Measurements from ENCODE around the gene CYB5R4. TPM values are rescaled to one million over a fixed set of nuclear protein-coding genes. Genes with fewer than 3 reads are reported as not detected.
A peak's percentile ranks its signal among the peaks of the same experiment; 100 is the strongest.

Gene CYB5R4
- total RNA-seq, 1 experiment from 2014 or later: 24.8 TPM

GRCh38 chr6:83958241-83958685 lies 98.8 kb downstream of the CYB5R4 start:
- in situ Hi-C loops (cut with HindIII; ENCODE audit: low pct_unique_long_range_greater_than_20kb, low sequenced_read_pairs): no loop called here
- no peak for DNase-seq (ENCODE audit: low read depth)

DNA sequence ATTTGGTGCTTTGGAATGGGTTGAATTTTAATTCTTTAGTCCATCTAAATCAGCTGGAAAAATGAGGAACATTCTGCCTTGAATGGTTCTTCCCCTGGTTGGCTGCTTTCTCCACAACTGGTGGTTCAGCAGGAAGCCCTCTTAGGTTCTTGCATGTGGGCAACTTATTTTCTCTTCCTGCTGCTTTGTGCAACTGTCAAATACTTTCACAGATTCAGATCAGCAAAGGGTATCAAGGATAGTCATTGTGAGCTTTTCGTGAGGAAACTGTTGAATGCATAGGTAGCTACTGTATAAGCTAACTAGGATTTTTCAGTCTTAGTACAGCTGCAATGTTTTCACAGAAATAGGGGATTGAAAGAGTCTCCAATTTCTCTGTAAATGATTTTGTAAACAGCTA lies 101.2 kb downstream of the CYB5R4 start:
- in situ Hi-C loops (cut with HindIII; ENCODE audit: low pct_unique_long_range_greater_than_20kb, low sequenced_read_pairs): no loop called here
- no peak for DNase-seq (ENCODE audit: low read depth)

GRCh38 chr6:83962582-83962981 lies 103.1 kb downstream of the CYB5R4 start:
- in situ Hi-C loops (cut with HindIII; ENCODE audit: low pct_unique_long_range_greater_than_20kb, low sequenced_read_pairs): no loop called here

GRCh38 chr6:83966539-83966938 lies 107.0 kb downstream of the CYB5R4 start:
- no peak for DNase-seq (ENCODE audit: low read depth)
- in situ Hi-C loops (cut with HindIII; ENCODE audit: low pct_unique_long_range_greater_than_20kb, low sequenced_read_pairs): no loop called here

More at GRCh38 chr6:83962582-83962981, 103.1 kb downstream of the CYB5R4 start:
- DNase-seq (ENCODE audit: low read depth): no peak

DNA sequence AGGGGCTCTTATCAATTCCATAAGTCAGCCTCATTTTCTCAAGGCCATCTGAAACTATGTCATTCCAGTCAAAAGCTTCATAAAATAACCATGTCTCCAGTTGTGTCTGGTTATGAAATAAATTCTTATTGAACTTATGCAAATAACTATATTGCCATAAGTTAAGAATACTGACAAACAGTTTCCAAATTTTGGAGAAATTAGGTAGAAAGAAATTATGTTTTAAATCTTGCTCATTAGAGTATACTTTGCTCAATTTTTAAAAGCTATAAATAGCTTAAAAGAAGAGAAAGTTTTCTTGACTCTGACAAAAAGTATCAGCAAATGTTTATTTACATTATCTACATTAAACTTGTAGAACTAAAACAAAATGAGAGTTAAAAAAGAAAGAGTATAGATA lies 111.1 kb downstream of the CYB5R4 start:
- in situ Hi-C loops (cut with HindIII; ENCODE audit: low pct_unique_long_range_greater_than_20kb, low sequenced_read_pairs): no loop called here
- DNase-seq (ENCODE audit: low read depth): no peak

- in situ Hi-C loops (cut with HindIII; ENCODE audit: low pct_unique_long_range_greater_than_20kb, low sequenced_read_pairs): no loop called here
- no peak for DNase-seq (ENCODE audit: low read depth)
Observed at GRCh38 chr6:83974409-83975050, 115.0 kb downstream of the CYB5R4 start.

DNA sequence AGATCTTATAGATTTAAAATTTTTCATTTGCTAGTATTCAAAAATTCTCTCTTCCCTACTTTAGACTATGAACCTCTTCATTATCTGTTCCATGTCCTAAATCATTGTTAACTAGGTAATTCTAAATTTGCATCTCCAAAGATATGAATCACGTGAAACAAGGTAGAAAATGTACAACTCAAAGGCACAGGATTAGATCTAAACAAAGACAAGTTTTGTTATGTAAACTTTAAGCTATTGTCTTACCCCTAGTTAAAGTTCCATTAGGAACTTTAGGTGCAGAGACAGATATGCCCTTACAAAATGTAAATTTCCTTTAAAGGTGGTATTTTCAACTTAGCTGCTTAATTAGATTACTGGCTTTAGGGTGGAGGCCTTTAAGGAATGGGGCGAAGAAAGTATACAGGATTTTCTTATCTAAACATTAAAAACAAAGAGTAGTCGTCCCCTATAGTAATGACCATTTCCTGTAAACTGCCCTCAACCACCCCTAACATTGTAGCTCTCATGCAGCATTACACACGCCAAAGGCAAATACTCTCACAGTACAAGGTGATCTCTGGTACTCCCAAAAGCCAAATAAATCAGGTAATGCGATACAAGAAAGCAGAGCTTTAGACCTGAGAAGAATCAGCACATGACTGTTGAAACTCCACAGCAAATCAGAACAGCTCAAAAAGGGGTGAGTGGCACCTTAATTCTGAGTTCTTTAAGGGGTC lies 116.7 kb downstream of the CYB5R4 start:
- in situ Hi-C loops (cut with HindIII; ENCODE audit: low pct_unique_long_range_greater_than_20kb, low sequenced_read_pairs): no loop called here

GRCh38 chr6:83976871-83977270 lies 117.4 kb downstream of the CYB5R4 start:
- no peak for DNase-seq (ENCODE audit: low read depth)
- in situ Hi-C loops (cut with HindIII; ENCODE audit: low pct_unique_long_range_greater_than_20kb, low sequenced_read_pairs): no loop called here

More for the DNA sequence above, 116.7 kb downstream of the CYB5R4 start:
- no peak for DNase-seq (ENCODE audit: low read depth)

- peak; percentile 15 for DNase-seq (ENCODE audit: low read depth)
- in situ Hi-C loops (cut with HindIII; ENCODE audit: low pct_unique_long_range_greater_than_20kb, low sequenced_read_pairs): no loop called here
Observed at GRCh38 chr6:83978324-83978734, 118.8 kb downstream of the CYB5R4 start.

DNA sequence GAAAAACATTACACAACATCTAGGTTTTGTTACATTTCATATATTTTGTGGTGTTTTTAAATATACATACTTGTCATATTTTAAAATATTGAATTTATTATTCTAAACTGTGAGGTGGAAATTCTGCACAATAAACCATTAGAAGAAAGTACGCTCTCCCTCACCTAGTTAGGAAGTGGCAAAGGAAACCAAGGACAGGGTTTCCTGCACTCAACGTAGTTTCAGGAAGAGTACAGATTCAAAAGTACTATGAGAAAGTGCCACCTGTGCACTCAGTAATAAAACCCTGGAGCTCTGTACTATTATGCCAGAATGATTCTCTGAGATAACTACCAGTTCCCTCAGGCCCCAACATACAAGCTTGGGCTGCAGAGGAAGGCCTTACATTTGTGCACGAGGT lies 119.5 kb downstream of the CYB5R4 start:
- in situ Hi-C loops (cut with HindIII; ENCODE audit: low pct_unique_long_range_greater_than_20kb, low sequenced_read_pairs): no loop called here

DNA sequence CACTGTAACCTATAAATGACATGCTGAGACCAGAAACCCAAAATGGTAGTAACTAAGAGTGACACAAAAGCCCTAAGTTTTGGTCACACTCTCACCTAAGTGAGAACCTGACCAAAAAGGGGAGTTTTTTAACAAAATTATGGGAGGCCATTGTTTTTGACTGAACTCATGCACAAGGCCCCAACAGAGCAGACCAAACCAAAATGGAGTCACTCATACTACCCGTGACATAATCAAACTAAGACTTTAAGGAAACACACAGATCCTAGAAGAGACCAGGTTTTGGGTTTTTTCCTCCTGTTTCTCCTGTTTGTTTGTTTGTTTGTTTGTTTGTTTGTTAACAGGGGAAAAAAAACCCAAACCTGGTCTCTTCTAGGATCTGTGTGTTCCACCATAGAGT lies 124.9 kb downstream of the CYB5R4 start:
- in situ Hi-C loops (cut with HindIII; ENCODE audit: low pct_unique_long_range_greater_than_20kb, low sequenced_read_pairs): no loop called here
- no peak for DNase-seq (ENCODE audit: low read depth)

More for the DNA sequence above, 119.5 kb downstream of the CYB5R4 start:
- DNase-seq (ENCODE audit: low read depth): no peak

DNA sequence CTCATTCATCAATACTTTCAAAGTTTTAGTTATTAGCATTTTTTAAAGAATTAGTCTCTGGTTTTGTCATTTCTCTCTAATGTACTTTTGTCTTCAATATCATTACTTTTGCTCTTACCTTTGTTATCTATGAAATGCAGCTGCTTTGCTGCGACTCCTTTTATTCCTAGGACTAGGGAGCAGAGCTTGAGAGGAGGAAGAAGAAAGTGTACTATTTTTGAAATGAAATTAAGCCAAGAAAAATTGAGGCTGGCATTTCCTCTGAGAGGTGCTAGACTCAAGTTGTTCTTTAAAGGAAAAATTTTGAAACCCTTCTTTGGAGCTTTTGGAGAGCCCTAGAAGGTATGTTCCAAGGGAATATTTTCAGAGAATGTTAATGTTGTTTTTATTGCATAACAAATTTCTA lies 125.8 kb downstream of the CYB5R4 start:
- no peak for DNase-seq (ENCODE audit: low read depth)
- in situ Hi-C loops (cut with HindIII; ENCODE audit: low pct_unique_long_range_greater_than_20kb, low sequenced_read_pairs): no loop called here

- in situ Hi-C loops (cut with HindIII; ENCODE audit: low pct_unique_long_range_greater_than_20kb, low sequenced_read_pairs): no loop called here
- DNase-seq (ENCODE audit: low read depth): no peak
Observed at GRCh38 chr6:83985715-83986114, 126.2 kb downstream of the CYB5R4 start.

- in situ Hi-C loops (cut with HindIII; ENCODE audit: low pct_unique_long_range_greater_than_20kb, low sequenced_read_pairs): no loop called here
- no peak for DNase-seq (ENCODE audit: low read depth)
Observed at GRCh38 chr6:83998021-83998584, 138.6 kb downstream of the CYB5R4 start.

DNA sequence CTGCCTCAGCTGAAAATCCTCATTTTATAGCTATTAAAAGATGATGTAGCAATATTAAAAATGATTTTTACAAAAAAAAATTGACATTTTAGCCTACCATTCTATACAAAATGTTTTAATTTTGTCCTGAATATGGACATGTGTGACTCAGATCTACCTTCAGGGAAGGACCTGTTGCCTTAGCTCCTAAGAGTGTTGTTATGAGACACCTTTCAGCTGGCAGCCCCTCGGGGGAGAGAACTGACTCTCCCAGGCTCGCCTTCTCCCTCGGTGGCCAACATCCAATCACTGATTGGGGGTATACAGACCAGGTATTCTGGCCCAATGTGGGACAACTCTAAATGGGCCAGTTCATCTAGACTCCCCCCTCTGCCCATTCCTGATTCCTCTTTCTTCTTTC lies 141.6 kb downstream of the CYB5R4 start:
- no peak for DNase-seq (ENCODE audit: low read depth)
- in situ Hi-C loops (cut with HindIII; ENCODE audit: low pct_unique_long_range_greater_than_20kb, low sequenced_read_pairs): no loop called here

DNA sequence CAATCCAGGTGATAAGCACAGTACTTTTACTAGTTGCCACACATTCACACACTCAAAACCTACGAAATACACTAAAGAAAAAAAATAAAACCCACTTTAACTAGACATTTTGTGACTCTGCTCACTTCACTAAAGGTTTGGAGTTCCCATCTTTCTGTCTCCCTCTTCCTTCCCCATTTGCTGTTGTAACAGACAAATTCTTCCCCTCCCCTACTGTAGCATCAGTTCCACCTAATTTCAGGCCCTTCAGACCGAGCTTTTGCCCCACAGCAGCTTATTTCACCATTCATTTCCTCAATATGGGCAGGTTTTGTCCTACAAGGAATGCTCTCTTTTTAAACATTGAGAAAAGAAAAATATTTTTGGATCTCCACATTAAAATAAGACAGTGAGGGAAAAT lies 142.7 kb downstream of the CYB5R4 start:
- in situ Hi-C loops (cut with HindIII; ENCODE audit: low pct_unique_long_range_greater_than_20kb, low sequenced_read_pairs): no loop called here
- DNase-seq (ENCODE audit: low read depth): no peak

- DNase-seq (ENCODE audit: low read depth): no peak
- in situ Hi-C loops (cut with HindIII; ENCODE audit: low pct_unique_long_range_greater_than_20kb, low sequenced_read_pairs): no loop called here
Observed at GRCh38 chr6:84003131-84003530, 143.6 kb downstream of the CYB5R4 start.

DNA sequence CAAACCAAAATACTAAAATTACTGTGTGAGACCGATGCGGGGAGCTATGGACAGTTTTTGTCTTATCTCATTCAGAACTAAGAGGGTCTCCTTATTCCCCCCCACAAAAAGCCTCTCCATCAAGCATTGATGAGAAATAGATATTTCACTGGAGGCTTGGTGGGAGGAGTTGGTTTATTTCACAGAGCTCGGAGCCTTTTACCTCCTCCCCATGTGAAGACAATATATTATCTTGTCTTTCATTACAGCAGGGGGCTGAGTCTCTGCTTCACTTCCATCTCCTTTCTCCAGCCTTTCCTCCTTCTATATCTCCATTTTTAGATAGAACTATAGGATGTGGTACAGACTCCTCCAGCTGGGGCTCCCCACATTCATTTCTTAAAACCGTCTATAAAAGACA lies 144.2 kb downstream of the CYB5R4 start:
- in situ Hi-C loops (cut with HindIII; ENCODE audit: low pct_unique_long_range_greater_than_20kb, low sequenced_read_pairs): no loop called here
- no peak for DNase-seq (ENCODE audit: low read depth)

GRCh38 chr6:84007871-84008270 lies 148.4 kb downstream of the CYB5R4 start:
- DNase-seq (ENCODE audit: low read depth): no peak
- in situ Hi-C loops (cut with HindIII; ENCODE audit: low pct_unique_long_range_greater_than_20kb, low sequenced_read_pairs): no loop called here

Measured in Caki2 (cell line).